Smooth muscle cell (in vitro differentiated cells): ENCODE data around the gene RAPGEF6. TPM values are rescaled to one million over a fixed set of nuclear protein-coding genes. Genes with fewer than 3 reads are reported as not detected.

ENCODE experiments used
- DNase-seq: peaks from one replicate; lab custom pipeline; 2025; ENCODE audit not compliant: unreplicated experiment; lab: John Stamatoyannopoulos, UW
- H2AFZ ChIP-seq: fragments of 200-600 bp; sonication (generic); 2 replicates; pipeline ENCODE4 v1.6.0; 2016; ENCODE audit warnings: antibody characterized with exemption, low read depth, mild to moderate bottlenecking
- H3F3A ChIP-seq: fragments of 200-600 bp; sonication (generic); 2 replicates; pipeline ENCODE4 v1.6.0; 2017; ENCODE audit warnings: antibody characterized with exemption, low read depth
- H3K27ac ChIP-seq: fragments of 200-600 bp; sonication (generic); 2 replicates; pipeline ENCODE4 v1.5.1; 2016; ENCODE audit warnings: low read depth, mild to moderate bottlenecking
- H3K27me3 ChIP-seq: fragments of 200-600 bp; sonication (generic); 2 replicates; pipeline ENCODE4 v1.6.1; 2016; ENCODE audit warnings: low read depth, mild to moderate bottlenecking
- H3K36me3 ChIP-seq: fragments of 200-600 bp; sonication (generic); 2 replicates; pipeline ENCODE4 v1.5.1; 2016; ENCODE audit warnings: low read depth
- H3K4me1 ChIP-seq: fragments of 200-600 bp; sonication (generic); 2 replicates; pipeline ENCODE4 v1.5.1; 2016; ENCODE audit warnings: low read depth
- H3K4me2 ChIP-seq: fragments of 200-600 bp; sonication (generic); 2 replicates; pipeline ENCODE4 v1.6.0; 2016; ENCODE audit warnings: mild to moderate bottlenecking
- H3K4me3 ChIP-seq: fragments of 200-600 bp; sonication (generic); 2 replicates; pipeline ENCODE4 v1.5.1; 2016; ENCODE audit warnings: mild to moderate bottlenecking
- H3K79me2 ChIP-seq: fragments of 200-600 bp; sonication (generic); 2 replicates; pipeline ENCODE4 v1.6.0; 2016; ENCODE audit warnings: low read depth, mild to moderate bottlenecking
- H3K9ac ChIP-seq: fragments of 200-600 bp; sonication (generic); 2 replicates; pipeline ENCODE4 v1.6.0; 2016; ENCODE audit warnings: low read depth
- H3K9me3 ChIP-seq: fragments of 200-600 bp; sonication (generic); replicated peaks from 2 replicates; pipeline ENCODE4 v1.5.1; 2016; ENCODE audit warnings: low read depth
- H4K20me1 ChIP-seq: fragments of 200-600 bp; sonication (generic); 2 replicates; pipeline ENCODE4 v1.6.0; 2016; ENCODE audit warnings: low read depth
- CTCF ChIP-seq: fragments of 200-600 bp; sonication (generic); IDR thresholded peaks from 2 replicates; pipeline ENCODE4 v1.5.1; 2017; ENCODE audit warnings: borderline replicate concordance, mild to moderate bottlenecking, antibody characterized with exemption; ENCODE audit not compliant: insufficient read depth, poor library complexity, severe bottlenecking
- WGBS: methylation state at CpG from one replicate; pipeline ENCODE4 v1.1.7; 2016; ENCODE audit warnings: low lambda C conversion rate; 5-methylcytosine and 5-hydroxymethylcytosine counted together
- polyA plus RNA-seq: library from polyadenylated mRNA; unstranded; fragments of >200 nt; fragmentation: Nextera tagmentation; extraction: Ambion mirVana; gene quantifications from 2 replicates; pipeline ENCODE4 v1.2.1, GENCODE V29; 2016
- total RNA-seq: library from RNA; depleted of rRNA; stranded (reverse); fragments of >200 nt; gene quantifications from 2 replicates; pipeline ENCODE4 v1.2.3, GENCODE V29; 2014

RAPGEF6 gene
- total and polyA plus RNA-seq, 2 experiments from 2014 or later = 1.9 to 13.3 TPM

- Histone ChIP-seq H2AFZ (no peak overlapping the region), H3K4me3 (no peak overlapping the region), H3K4me2 (no peak overlapping the region), H4K20me1 (peaks cover 8% of the 10 kb centered on the region), H3K27me3 (no peaks in the 10 kb centered on the region), H3K27ac (no peak overlapping the region), H3K79me2 (no peaks in the 10 kb centered on the region), H3F3A (no peaks in the 10 kb centered on the region), H3K9ac (no peak overlapping the region), H3K36me3 (no peaks in the 10 kb centered on the region), H3K9me3 (no peaks in the 10 kb centered on the region), H3K4me1 (no peaks in the 10 kb centered on the region)
- WGBS = 82% methylated on average over 2 of the region's 2 CpGs
- no peak for TF ChIP-seq CTCF
- DNase-seq = no peak
These were observed 47.5 kb downstream of the RAPGEF6 start for GRCh38 chr5:131587541-131587940.

GRCh38 chr5:131581702-131582101 is 53.3 kb downstream of the RAPGEF6 start:
- H3K27ac ChIP-seq = no peak overlapping the region
- no peak for DNase-seq
- WGBS = 100% methylated on average over 1 of the region's 1 CpG
- no peak overlapping the region for H3K4me2 ChIP-seq
- peaks cover 3% of the 10 kb centered on the region for H3K79me2 ChIP-seq
- no peak overlapping the region for H2AFZ ChIP-seq
- H3K36me3 ChIP-seq = no peaks in the 10 kb centered on the region
- no peak for TF ChIP-seq CTCF
- H3K27me3 ChIP-seq = no peaks in the 10 kb centered on the region
- H3K4me3 ChIP-seq = no peak overlapping the region
- no peaks in the 10 kb centered on the region for H3K9me3 ChIP-seq
- no peaks in the 10 kb centered on the region for H3F3A ChIP-seq
- H3K9ac ChIP-seq = no peak overlapping the region
- peaks cover 4% of the 10 kb centered on the region for H4K20me1 ChIP-seq
- H3K4me1 ChIP-seq = no peaks in the 10 kb centered on the region

GRCh38 chr5:131579917-131580671 is 54.9 kb downstream of the RAPGEF6 start:
- Histone ChIP-seq H3K27ac (no peak overlapping the region), H3K36me3 (no peaks in the 10 kb centered on the region), H4K20me1 (peaks cover under 1% of the 10 kb centered on the region), H3K4me1 (no peaks in the 10 kb centered on the region), H3K9ac (no peak overlapping the region), H3K4me2 (no peak overlapping the region), H3F3A (no peaks in the 10 kb centered on the region), H3K79me2 (peaks cover 3% of the 10 kb centered on the region), H3K27me3 (no peaks in the 10 kb centered on the region), H3K9me3 (no peaks in the 10 kb centered on the region), H2AFZ (no peak overlapping the region), H3K4me3 (no peak overlapping the region)
- 96% methylated on average over 32 of the region's 38 CpGs for WGBS
- no peak for TF ChIP-seq CTCF
- no peak for DNase-seq
